Thymus (tissue), 11 donors: Measurements from ENCODE around the gene CCNY. TPM values are rescaled to one million over a fixed set of nuclear protein-coding genes. Genes with fewer than 3 reads are reported as not detected.
A peak's percentile ranks its signal among the peaks of the same experiment; 100 is the strongest.

Experiments used
- DNase-seq, 9 donors: peaks; one replicate each; pipeline ENCODE4 v3.0.0-alpha.2; 2013; ENCODE audit warnings: low spot score in 9 of 9, low read depth in 6 of 9, missing footprints in 1 of 9
- H3K27ac ChIP-seq, 2 donors: one replicate each; pipeline ENCODE4 v1.5.1; 2013; ENCODE audit warnings: control low read depth in 1 of 2, low read depth in 1 of 2, low read length in 1 of 2, mild to moderate bottlenecking in 1 of 2, moderate library complexity in 1 of 2
- H3K27me3 ChIP-seq, 2 donors: one replicate each; pipeline ENCODE4 v1.5.1; 2013; ENCODE audit warnings: low read length in 1 of 2; ENCODE audit not compliant: control insufficient read depth in 2 of 2, insufficient read depth in 1 of 2
- H3K36me3 ChIP-seq, 2 donors: one replicate each; pipeline ENCODE4 v1.5.1; 2013; ENCODE audit warnings: low read length in 1 of 2, mild to moderate bottlenecking in 1 of 2, moderate library complexity in 1 of 2; ENCODE audit not compliant: control insufficient read depth in 2 of 2, insufficient read depth in 2 of 2
- H3K4me1 ChIP-seq, 2 donors: one replicate each; pipeline ENCODE4 v1.5.1; 2013; ENCODE audit warnings: low read length in 2 of 2; ENCODE audit not compliant: control insufficient read depth in 2 of 2, insufficient read depth in 2 of 2
- H3K4me3 ChIP-seq, 2 donors: one replicate each; pipeline ENCODE4 v1.5.1; 2013; ENCODE audit warnings: low read length in 2 of 2, control low read depth in 1 of 2, mild to moderate bottlenecking in 1 of 2
- H3K9me3 ChIP-seq, 2 donors: one replicate each; pipeline ENCODE4 v1.5.1; 2013; ENCODE audit warnings: low read length in 1 of 2, mild to moderate bottlenecking in 1 of 2; ENCODE audit not compliant: control insufficient read depth in 2 of 2, insufficient read depth in 1 of 2
- WGBS: extraction: QIAGEN DNeasy Blood & Tissue Kit; methylation state at CpG from one replicate; pipeline ENCODE4 v1.1.7; 2013; 5-methylcytosine and 5-hydroxymethylcytosine counted together
- polyA plus RNA-seq: library from polyadenylated mRNA; stranded (reverse); fragments of 200-250 nt; gene quantifications from one replicate; pipeline ENCODE4 v1.2.3, GENCODE V29; 2013
- total RNA-seq: library from RNA; stranded (reverse); fragments of 120-200 nt; gene quantifications from one replicate; pipeline ENCODE4 v1.2.4, GENCODE V29; 2013
- donor health status: healthy.

CCNY gene
- total and polyA plus RNA-seq, 2 donors: 27.6 to 34.9 TPM

- Histone ChIP-seq H3K27ac (peak overlapping the region in 1 of 2 donors; percentile 4), H3K27me3 (peaks cover 0 to 8% of the 10 kb centered on the region in 2 donors), H3K4me1 (peaks cover 10% of the 10 kb centered on the region in 2 donors), H3K36me3 (peaks cover 0 to 3% of the 10 kb centered on the region in 2 donors), H3K9me3 (no peaks in the 10 kb centered on the region), H3K4me3 (no peak overlapping the region)
- no peak for DNase-seq
- WGBS: 67% methylated on average over 6 of the region's 6 CpGs
These were observed 4.7 kb downstream of the CCNY start for GRCh38 chr10:35340975-35341374.

- Histone ChIP-seq H3K4me3 (no peak overlapping the region), H3K4me1 (peaks cover 10% of the 10 kb centered on the region in 2 donors), H3K9me3 (no peaks in the 10 kb centered on the region), H3K36me3 (peaks cover 0 to 3% of the 10 kb centered on the region in 2 donors), H3K27ac (no peak overlapping the region), H3K27me3 (peaks cover 0 to 8% of the 10 kb centered on the region in 2 donors)
- WGBS: 32% methylated on average over 4 of the region's 4 CpGs
- DNase-seq: peak in 3 of 9 donors; percentile 35 to 65 (median 45)
These were observed 5.2 kb downstream of the CCNY start for GRCh38 chr10:35341521-35341920.

GRCh38 chr10:35342183-35342753 lies 6.0 kb downstream of the CCNY start:
- no peaks in the 10 kb centered on the region for H3K9me3 ChIP-seq
- WGBS: 97% methylated on average over 5 of the region's 5 CpGs
- peaks cover 0 to 4% of the 10 kb centered on the region in 2 donors for H3K27me3 ChIP-seq
- no peak overlapping the region for H3K27ac ChIP-seq
- H3K4me1 ChIP-seq: peaks cover 9 to 10% of the 10 kb centered on the region in 2 donors
- peaks cover 0 to 3% of the 10 kb centered on the region in 2 donors for H3K36me3 ChIP-seq
- H3K4me3 ChIP-seq: no peak overlapping the region
- DNase-seq: no peak

- Histone ChIP-seq H3K4me1 (peaks cover 6 to 10% of the 10 kb centered on the region in 2 donors), H3K27me3 (no peaks in the 10 kb centered on the region), H3K9me3 (no peaks in the 10 kb centered on the region), H3K27ac (no peak overlapping the region), H3K36me3 (peaks cover 0 to 3% of the 10 kb centered on the region in 2 donors), H3K4me3 (no peak overlapping the region)
- DNase-seq: no peak
These were observed 7.4 kb downstream of the CCNY start for GRCh38 chr10:35343739-35344138.

GRCh38 chr10:35345383-35345742 lies 9.1 kb downstream of the CCNY start:
- Histone ChIP-seq H3K4me3 (no peak overlapping the region), H3K27ac (no peak overlapping the region), H3K36me3 (peaks cover 0 to 3% of the 10 kb centered on the region in 2 donors), H3K9me3 (no peaks in the 10 kb centered on the region), H3K27me3 (no peaks in the 10 kb centered on the region), H3K4me1 (peaks cover 6 to 10% of the 10 kb centered on the region in 2 donors)
- WGBS: 98% methylated on average over 5 of the region's 5 CpGs
- DNase-seq: no peak

- H3K27ac ChIP-seq: no peak overlapping the region
- no peak for DNase-seq
- H3K9me3 ChIP-seq: no peaks in the 10 kb centered on the region
- H3K27me3 ChIP-seq: no peaks in the 10 kb centered on the region
- peaks cover under 1 to 4% of the 10 kb centered on the region in 2 donors for H3K4me1 ChIP-seq
- peaks cover 0 to 3% of the 10 kb centered on the region in 2 donors for H3K36me3 ChIP-seq
- no peak overlapping the region for H3K4me3 ChIP-seq
These were observed 9.9 kb downstream of the CCNY start for GRCh38 chr10:35346248-35346647.

GRCh38 chr10:35347121-35347562 lies 10.8 kb downstream of the CCNY start:
- Histone ChIP-seq H3K9me3 (no peaks in the 10 kb centered on the region), H3K4me3 (no peak overlapping the region), H3K36me3 (peaks cover 0 to 3% of the 10 kb centered on the region in 2 donors), H3K27ac (no peak overlapping the region), H3K4me1 (peaks cover 0 to under 1% of the 10 kb centered on the region in 2 donors), H3K27me3 (no peaks in the 10 kb centered on the region)
- 78% methylated on average over 2 of the region's 2 CpGs for WGBS
- DNase-seq: no peak

GRCh38 chr10:35347899-35348608 lies 11.7 kb downstream of the CCNY start:
- H3K9me3 ChIP-seq: no peaks in the 10 kb centered on the region
- no peaks in the 10 kb centered on the region for H3K27me3 ChIP-seq
- no peak overlapping the region for H3K4me3 ChIP-seq
- DNase-seq: no peak
- no peak overlapping the region for H3K27ac ChIP-seq
- peaks cover 0 to 6% of the 10 kb centered on the region in 2 donors for H3K4me1 ChIP-seq
- 95% methylated on average over 13 of the region's 13 CpGs for WGBS
- no peaks in the 10 kb centered on the region for H3K36me3 ChIP-seq

- 97% methylated on average over 10 of the region's 10 CpGs for WGBS
- Histone ChIP-seq H3K4me3 (no peak overlapping the region), H3K4me1 (peaks cover 0 to 6% of the 10 kb centered on the region in 2 donors), H3K27ac (no peak overlapping the region), H3K9me3 (no peaks in the 10 kb centered on the region), H3K27me3 (no peaks in the 10 kb centered on the region), H3K36me3 (no peaks in the 10 kb centered on the region)
- DNase-seq: no peak
These were observed 12.5 kb downstream of the CCNY start for GRCh38 chr10:35348609-35349388.
